Stimulated activated naive CD8-positive, alpha-beta T cell treated with anti-CD3 and anti-CD28 coated beads, Interleukin-15, Interleukin-2, amounts not matched to agents 100 ng/mL and 50 ng/mL, for 24 hours (primary cell): ENCODE results near the gene SOBP.

ENCODE experiments used
- H3K27ac Mint-ChIP-seq: one replicate; pipeline ENCODE4 v1.8.0; 2021; ENCODE audit warnings: mild to moderate bottlenecking, mixed read lengths
- H3K27me3 Mint-ChIP-seq: one replicate; pipeline ENCODE4 v1.8.0; 2021; ENCODE audit warnings: mixed read lengths
- H3K36me3 Mint-ChIP-seq: one replicate; pipeline ENCODE4 v1.8.0; 2021; ENCODE audit warnings: low read depth, mixed read lengths
- H3K4me1 Mint-ChIP-seq: one replicate; pipeline ENCODE4 v1.8.0; 2021; ENCODE audit warnings: low read depth, mixed read lengths
- H3K4me3 Mint-ChIP-seq: one replicate; pipeline ENCODE4 v1.8.0; 2021; ENCODE audit warnings: mild to moderate bottlenecking, mixed read lengths
- H3K9me3 Mint-ChIP-seq: one replicate; pipeline ENCODE4 v1.8.0; 2021; ENCODE audit warnings: mixed read lengths

The SOBP gene

GRCh38 chr6:107489636-107490565 is at the start of gene SOBP:
TSS of gene SOBP (plus strand) at chr6:107490117. CDS start at chr6:107490617, 500 bp downstream.
- Mint-ChIP-seq H3K9me3 (no peaks in the 10 kb centered on the region), H3K27me3 (peaks cover 45% of the 10 kb centered on the region), H3K27ac (no peak within 1 kb of the TSS), H3K4me3 (peak within 1 kb of the TSS; percentile 89), H3K4me1 (peaks cover 26% of the 10 kb centered on the region), H3K36me3 (no peaks in the 10 kb centered on the region)

GRCh38 chr6:107440936-107441335 is 49.0 kb upstream of the SOBP start:
- Mint-ChIP-seq H3K27me3 (no peaks in the 10 kb centered on the region), H3K4me1 (peaks cover 13% of the 10 kb centered on the region), H3K27ac (no peak overlapping the region), H3K4me3 (no peak overlapping the region), H3K9me3 (no peaks in the 10 kb centered on the region), H3K36me3 (peaks cover 11% of the 10 kb centered on the region)

- H3K27ac Mint-ChIP-seq: no peak overlapping the region
- peaks cover 13% of the 10 kb centered on the region for H3K4me1 Mint-ChIP-seq
- H3K36me3 Mint-ChIP-seq: peaks cover 15% of the 10 kb centered on the region
- H3K9me3 Mint-ChIP-seq: no peaks in the 10 kb centered on the region
- no peak overlapping the region for H3K4me3 Mint-ChIP-seq
- no peaks in the 10 kb centered on the region for H3K27me3 Mint-ChIP-seq
Observed at GRCh38 chr6:107441682-107442081, 48.2 kb upstream of the SOBP start.

- H3K4me3 Mint-ChIP-seq: no peak overlapping the region
- H3K27me3 Mint-ChIP-seq: no peaks in the 10 kb centered on the region
- no peak overlapping the region for H3K27ac Mint-ChIP-seq
- peaks cover 27% of the 10 kb centered on the region for H3K36me3 Mint-ChIP-seq
- H3K9me3 Mint-ChIP-seq: peaks cover 7% of the 10 kb centered on the region
- peaks cover 13% of the 10 kb centered on the region for H3K4me1 Mint-ChIP-seq
Observed at GRCh38 chr6:107442938-107443607, 46.8 kb upstream of the SOBP start.

- Mint-ChIP-seq H3K4me3 (no peak overlapping the region), H3K4me1 (peaks cover 13% of the 10 kb centered on the region), H3K9me3 (peaks cover 13% of the 10 kb centered on the region), H3K27ac (no peak overlapping the region), H3K27me3 (no peaks in the 10 kb centered on the region), H3K36me3 (peaks cover 33% of the 10 kb centered on the region)
Observed at GRCh38 chr6:107443608-107444267, 46.2 kb upstream of the SOBP start.

- Mint-ChIP-seq H3K4me1 (peaks cover 13% of the 10 kb centered on the region), H3K27me3 (no peaks in the 10 kb centered on the region), H3K36me3 (peaks cover 39% of the 10 kb centered on the region), H3K9me3 (peaks cover 18% of the 10 kb centered on the region), H3K27ac (no peak overlapping the region), H3K4me3 (no peak overlapping the region)
Observed at GRCh38 chr6:107444277-107444676, 45.6 kb upstream of the SOBP start.

- Mint-ChIP-seq H3K36me3 (peaks cover 59% of the 10 kb centered on the region), H3K9me3 (peaks cover 22% of the 10 kb centered on the region)
Observed at GRCh38 chr6:107447663-107448216, 42.2 kb upstream of the SOBP start.

GRCh38 chr6:107448776-107449175 is 41.1 kb upstream of the SOBP start:
- H3K4me3 Mint-ChIP-seq: no peak overlapping the region
- no peaks in the 10 kb centered on the region for H3K27me3 Mint-ChIP-seq
- H3K9me3 Mint-ChIP-seq: peaks cover 22% of the 10 kb centered on the region
- peaks cover 68% of the 10 kb centered on the region for H3K36me3 Mint-ChIP-seq
- no peak overlapping the region for H3K27ac Mint-ChIP-seq
- no peaks in the 10 kb centered on the region for H3K4me1 Mint-ChIP-seq

More at GRCh38 chr6:107447663-107448216, 42.2 kb upstream of the SOBP start:
- peaks cover 5% of the 10 kb centered on the region for H3K4me1 Mint-ChIP-seq
- H3K27ac Mint-ChIP-seq: no peak overlapping the region
- no peak overlapping the region for H3K4me3 Mint-ChIP-seq
- no peaks in the 10 kb centered on the region for H3K27me3 Mint-ChIP-seq

GRCh38 chr6:107458672-107459282 is 31.1 kb upstream of the SOBP start:
- H3K4me1 Mint-ChIP-seq: peaks cover 29% of the 10 kb centered on the region
- H3K9me3 Mint-ChIP-seq: no peaks in the 10 kb centered on the region
- H3K4me3 Mint-ChIP-seq: peak overlapping the region; percentile 97
- H3K27ac Mint-ChIP-seq: peak overlapping the region; percentile 91
- H3K27me3 Mint-ChIP-seq: no peaks in the 10 kb centered on the region
- no peaks in the 10 kb centered on the region for H3K36me3 Mint-ChIP-seq

- Mint-ChIP-seq H3K9me3 (no peaks in the 10 kb centered on the region), H3K36me3 (no peaks in the 10 kb centered on the region), H3K4me1 (peaks cover 29% of the 10 kb centered on the region), H3K27me3 (no peaks in the 10 kb centered on the region), H3K27ac (peak within 1 kb of the TSS; percentile 91), H3K4me3 (peak within 1 kb of the TSS; percentile 97)
Observed at GRCh38 chr6:107459283-107460082, 30.4 kb upstream of the SOBP start, which contains the start of gene PDSS2. TSS of gene PDSS2 (minus strand) at chr6:107459564. CDS start at chr6:107459285, 279 bp downstream.

GRCh38 chr6:107460083-107460631 is 29.8 kb upstream of the SOBP start:
- Mint-ChIP-seq H3K4me3 (peak overlapping the region; percentile 97), H3K27me3 (no peaks in the 10 kb centered on the region), H3K36me3 (no peaks in the 10 kb centered on the region), H3K9me3 (no peaks in the 10 kb centered on the region), H3K4me1 (peaks cover 29% of the 10 kb centered on the region), H3K27ac (peak overlapping the region; percentile 91)

- Mint-ChIP-seq H3K27me3 (peaks cover 19% of the 10 kb centered on the region), H3K4me3 (no peak overlapping the region), H3K36me3 (no peaks in the 10 kb centered on the region), H3K9me3 (no peaks in the 10 kb centered on the region), H3K27ac (no peak overlapping the region), H3K4me1 (no peaks in the 10 kb centered on the region)
Observed at GRCh38 chr6:107466062-107466461, 23.9 kb upstream of the SOBP start.

- H3K4me3 Mint-ChIP-seq: no peak overlapping the region
- H3K27ac Mint-ChIP-seq: no peak overlapping the region
- no peaks in the 10 kb centered on the region for H3K4me1 Mint-ChIP-seq
- no peaks in the 10 kb centered on the region for H3K9me3 Mint-ChIP-seq
- peaks cover 37% of the 10 kb centered on the region for H3K27me3 Mint-ChIP-seq
- no peaks in the 10 kb centered on the region for H3K36me3 Mint-ChIP-seq
Observed at GRCh38 chr6:107470364-107470763, 19.6 kb upstream of the SOBP start.
